ENCODE data around the gene SLA2. TPM values are rescaled to one million over a fixed set of nuclear protein-coding genes. Genes with fewer than 3 reads are reported as not detected.

The SLA2 gene
- total and polyA plus RNA-seq, 2 of the 4 experiments (the other 2 are of a cell fraction) = 0.03 TPM; not detected in 1

- BruUV-seq (replicated peaks) = no TSS peak
- no peak for TF ChIP-seq NFE2L2 (IDR thresholded peaks at IDR 0.05; ENCODE audit: low read depth, low read length)
- no peak for TF ChIP-seq BHLHE40 (IDR thresholded peaks at IDR 0.05; ENCODE audit: low read depth, low read length)
- no peak for TF ChIP-seq CEBPB (IDR thresholded peaks at IDR 0.05; ENCODE audit: low read depth, low read length)
- TF ChIP-seq USF2 (IDR thresholded peaks at IDR 0.05; ENCODE audit: low read depth, low read length) = no peak
- TF ChIP-seq CHD1 (IDR thresholded peaks at IDR 0.05; ENCODE audit: low read depth, low read length) = no peak
- TF ChIP-seq RCOR1 (IDR thresholded peaks at IDR 0.05; ENCODE audit: insufficient replicate concordance, low read length) = no peak
- TF ChIP-seq ELK1 (IDR thresholded peaks at IDR 0.05; ENCODE audit: borderline replicate concordance, low read depth, low read length) = no peak
- no peak for TF ChIP-seq RFX5 (IDR thresholded peaks at IDR 0.05; ENCODE audit: low read depth, low read length)
- no peak for TF ChIP-seq CTCF (conservative IDR thresholded peaks at IDR 0.05; ENCODE audit: low read depth, low read length)
- TF ChIP-seq MAFK (IDR thresholded peaks at IDR 0.05; ENCODE audit: low read depth, low read length) = no peak
- no peak for TF ChIP-seq FOS (IDR thresholded peaks at IDR 0.05; ENCODE audit: low read depth, low read length)
- TF ChIP-seq SMC3 (IDR thresholded peaks at IDR 0.05; ENCODE audit: low read depth, low read length) = no peak
- TF ChIP-seq MXI1 (IDR thresholded peaks at IDR 0.05; ENCODE audit: borderline replicate concordance, low read depth, low read length) = no peak
- no peak for TF ChIP-seq RAD21 (IDR thresholded peaks at IDR 0.05; ENCODE audit: low read length)
- TF ChIP-seq POLR2A (IDR thresholded peaks at IDR 0.05; ENCODE audit: low read depth, low read length) = no peak
- no peak for TF ChIP-seq MAZ (IDR thresholded peaks at IDR 0.05; ENCODE audit: borderline replicate concordance, low read depth, low read length)
- Histone ChIP-seq H4K5ac (ENCODE audit: low read depth, low read length) (no peak overlapping the region), H3K4me3 (ENCODE audit: insufficient read depth, low read depth, low read length) (no peak overlapping the region), H4K91ac (ENCODE audit: insufficient read depth, low read depth, low read length) (no peak overlapping the region), H3K4ac (ENCODE audit: low read depth, low read length) (no peak overlapping the region), H3K27ac (ENCODE audit: insufficient read depth, low read length) (no peak overlapping the region), H2BK20ac (ENCODE audit: low read depth, low read length) (no peak overlapping the region), H4K20me1 (ENCODE audit: insufficient read depth, low read length) (no peaks in the 10 kb centered on the region), H3K23ac (ENCODE audit: low read depth, low read length) (no peak overlapping the region), H3K36me3 (ENCODE audit: control insufficient read depth, insufficient read depth, low read length) (peaks cover 11% of the 10 kb centered on the region; the same call in 1 of the 2 replicates), H2AK9ac (replicated peaks; ENCODE audit: low read depth, low read length, poor library complexity) (no peak overlapping the region), H3K9ac (ENCODE audit: low read depth, low read length) (no peak overlapping the region), H3K56ac (ENCODE audit: extremely low read depth, insufficient read depth, low read length) (no peak overlapping the region), H2BK5ac (ENCODE audit: low read depth, low read length, poor library complexity, severe bottlenecking) (no peak overlapping the region), H3K14ac (replicated peaks; ENCODE audit: low read depth, low read length) (no peak overlapping the region), H2BK15ac (ENCODE audit: low read depth, low read length) (no peak overlapping the region), H3K79me1 (ENCODE audit: low read depth in 1 of 2, low read length in 2 of 2) (no peaks in the 10 kb centered on the region), H2AFZ (replicated peaks; ENCODE audit: low read length, poor library complexity) (no peak overlapping the region), H2BK120ac (ENCODE audit: low read depth, low read length) (no peak overlapping the region), H3K27me3 (ENCODE audit: control insufficient read depth, insufficient read depth, low read length) (no peaks in the 10 kb centered on the region), H3K4me1 (ENCODE audit: control insufficient read depth, insufficient read depth, low read length) (no peaks in the 10 kb centered on the region), H3K4me2 (ENCODE audit: low read depth, low read length) (no peak overlapping the region), H3K18ac (ENCODE audit: low read depth, low read length) (no peak overlapping the region), H3K9me1 (ENCODE audit: insufficient read depth, low read length) (no peaks in the 10 kb centered on the region), H4K8ac (ENCODE audit: low read depth in 2 of 2, low read length in 2 of 2) (no peak overlapping the region), H3K9me3 (ENCODE audit: control insufficient read depth, insufficient read depth, low read length) (no peaks in the 10 kb centered on the region), H2AK5ac (ENCODE audit: low read depth, low read length) (no peak overlapping the region)
- WGBS, 2 experiments (ENCODE audit: extremely low coverage in 2 of 2, insufficient read length in 1 of 2) = no CpG with 5 or more reads among the region's 4 CpGs
- CTCF ChIA-PET = interaction anchor here (1.3 kb wide), 1 partner anchor 98 kb away, joined by 3 read pairs; no protein-coding TSS in a partner anchor
- dilution Hi-C loops (cut with HindIII; ENCODE audit: low sequenced_read_pairs, unreplicated experiment) = no loop called here
- ATAC-seq (ENCODE audit: low read depth) = no peak
- in situ Hi-C loops (cut with MboI; ENCODE audit: low sequenced_read_pairs) = no loop called here
- DNase-seq = no peak
- intact Hi-C loops (cut with micrococcal nuclease) = no loop called here
- POLR2A ChIA-PET (ENCODE audit: unreplicated experiment) = no interaction called here
These were observed 10.7 kb upstream of the SLA2 start for GRCh38 chr20:36656733-36657132.

Measured in IMR-90 (cell line).